GM12872 (cell line): Measurements from ENCODE around the gene SLC43A1.
A peak's percentile ranks its signal among the peaks of the same experiment; 100 is the strongest.

Experiments
- TF ChIP-seq, protein P1 (sequence below): IDR thresholded peaks from 3 replicates; pipeline ENCODE4 v1.5.1; 2011; ENCODE audit warnings: low read depth, mild to moderate bottlenecking, low read length, moderate library complexity; ENCODE audit not compliant: insufficient read depth

SLC43A1 gene

DNA sequence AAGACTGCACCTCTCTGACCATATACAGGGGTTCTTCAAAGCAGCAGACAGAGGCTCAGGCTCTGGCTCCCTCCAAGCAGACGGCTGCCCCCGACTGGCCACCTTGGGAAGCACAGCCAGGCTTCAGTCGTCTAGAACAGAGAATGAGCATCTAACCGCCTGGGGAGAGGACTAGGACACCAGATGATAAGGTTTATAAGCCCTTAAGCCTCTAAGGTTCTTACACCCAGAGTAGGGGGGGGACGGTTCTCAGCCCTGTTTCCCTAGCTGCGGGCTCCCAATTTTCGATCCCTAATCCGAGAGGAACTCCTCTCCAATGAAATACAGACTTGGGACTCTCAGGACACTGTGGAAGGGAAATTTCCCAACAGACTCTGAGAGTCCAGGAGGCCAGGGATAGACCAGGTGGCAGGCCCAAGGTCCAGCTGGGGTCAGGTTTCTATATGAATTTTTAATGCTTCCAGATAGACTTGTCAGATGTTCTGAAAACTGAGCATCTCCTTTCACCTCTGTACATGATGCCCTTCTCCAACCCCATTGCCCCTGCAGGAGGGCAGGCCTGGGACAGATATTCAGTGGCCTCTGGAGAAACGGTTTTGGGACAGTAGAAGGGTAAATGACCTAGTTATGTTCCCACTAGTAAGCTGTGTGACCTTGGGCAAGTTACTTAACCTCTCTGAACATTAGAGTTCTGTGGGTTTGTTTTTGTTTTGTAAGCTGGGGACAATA lies 34.9 kb downstream of the SLC43A1 start:
- TF ChIP-seq, protein P1, sequence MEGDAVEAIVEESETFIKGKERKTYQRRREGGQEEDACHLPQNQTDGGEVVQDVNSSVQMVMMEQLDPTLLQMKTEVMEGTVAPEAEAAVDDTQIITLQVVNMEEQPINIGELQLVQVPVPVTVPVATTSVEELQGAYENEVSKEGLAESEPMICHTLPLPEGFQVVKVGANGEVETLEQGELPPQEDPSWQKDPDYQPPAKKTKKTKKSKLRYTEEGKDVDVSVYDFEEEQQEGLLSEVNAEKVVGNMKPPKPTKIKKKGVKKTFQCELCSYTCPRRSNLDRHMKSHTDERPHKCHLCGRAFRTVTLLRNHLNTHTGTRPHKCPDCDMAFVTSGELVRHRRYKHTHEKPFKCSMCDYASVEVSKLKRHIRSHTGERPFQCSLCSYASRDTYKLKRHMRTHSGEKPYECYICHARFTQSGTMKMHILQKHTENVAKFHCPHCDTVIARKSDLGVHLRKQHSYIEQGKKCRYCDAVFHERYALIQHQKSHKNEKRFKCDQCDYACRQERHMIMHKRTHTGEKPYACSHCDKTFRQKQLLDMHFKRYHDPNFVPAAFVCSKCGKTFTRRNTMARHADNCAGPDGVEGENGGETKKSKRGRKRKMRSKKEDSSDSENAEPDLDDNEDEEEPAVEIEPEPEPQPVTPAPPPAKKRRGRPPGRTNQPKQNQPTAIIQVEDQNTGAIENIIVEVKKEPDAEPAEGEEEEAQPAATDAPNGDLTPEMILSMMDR = peak; percentile 88

DNA sequence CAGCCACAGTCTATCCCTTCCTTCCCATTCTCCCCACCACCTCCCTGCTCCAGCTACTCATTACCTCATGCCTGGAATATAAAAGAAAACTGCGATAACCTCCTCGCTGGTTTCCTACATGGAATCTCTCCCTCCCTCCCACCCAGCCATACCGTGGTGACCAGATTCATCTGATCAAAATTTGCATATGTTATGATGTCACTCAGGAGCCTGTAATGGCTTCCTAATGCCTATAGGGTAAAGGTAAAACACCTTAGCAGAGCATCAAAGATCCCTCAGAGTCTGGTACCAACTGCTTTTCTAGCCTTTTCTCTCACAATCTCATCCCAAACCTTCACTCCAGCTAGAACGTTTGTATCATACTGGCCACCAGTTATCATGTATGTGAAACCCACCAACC lies 35.6 kb downstream of the SLC43A1 start:
- TF ChIP-seq, protein P1 = no peak

DNA sequence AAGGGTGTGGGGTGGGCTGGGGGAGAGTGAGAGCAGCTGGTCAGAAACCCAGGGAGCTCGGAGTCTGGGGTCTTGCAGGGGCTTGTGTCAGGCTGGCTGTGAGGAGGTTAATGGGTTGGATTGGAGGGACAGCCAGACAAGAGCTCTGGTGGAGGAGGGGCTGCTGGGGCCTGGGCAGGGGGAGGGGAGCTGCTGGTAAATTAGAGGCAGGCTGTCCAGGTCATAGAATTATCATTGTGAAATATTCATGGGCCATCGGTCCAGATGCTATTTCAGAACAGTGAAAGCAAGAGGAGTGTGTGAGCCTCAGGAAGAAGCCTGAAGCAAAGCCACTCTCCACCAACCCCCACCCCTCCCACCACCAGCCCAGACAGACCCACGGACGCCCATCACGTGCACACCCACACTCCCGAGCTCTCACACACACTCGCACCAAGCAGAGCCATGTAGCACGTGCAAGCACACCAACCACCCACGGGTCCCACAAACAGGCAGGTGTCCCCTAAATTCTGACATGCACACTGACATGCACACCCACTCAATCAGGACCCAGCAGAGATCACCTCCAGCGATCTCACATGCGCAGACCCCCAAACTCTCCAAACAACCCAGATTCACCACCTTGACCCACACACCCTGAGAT lies 36.4 kb downstream of the SLC43A1 start:
- TF ChIP-seq, protein P1 = no peak

DNA sequence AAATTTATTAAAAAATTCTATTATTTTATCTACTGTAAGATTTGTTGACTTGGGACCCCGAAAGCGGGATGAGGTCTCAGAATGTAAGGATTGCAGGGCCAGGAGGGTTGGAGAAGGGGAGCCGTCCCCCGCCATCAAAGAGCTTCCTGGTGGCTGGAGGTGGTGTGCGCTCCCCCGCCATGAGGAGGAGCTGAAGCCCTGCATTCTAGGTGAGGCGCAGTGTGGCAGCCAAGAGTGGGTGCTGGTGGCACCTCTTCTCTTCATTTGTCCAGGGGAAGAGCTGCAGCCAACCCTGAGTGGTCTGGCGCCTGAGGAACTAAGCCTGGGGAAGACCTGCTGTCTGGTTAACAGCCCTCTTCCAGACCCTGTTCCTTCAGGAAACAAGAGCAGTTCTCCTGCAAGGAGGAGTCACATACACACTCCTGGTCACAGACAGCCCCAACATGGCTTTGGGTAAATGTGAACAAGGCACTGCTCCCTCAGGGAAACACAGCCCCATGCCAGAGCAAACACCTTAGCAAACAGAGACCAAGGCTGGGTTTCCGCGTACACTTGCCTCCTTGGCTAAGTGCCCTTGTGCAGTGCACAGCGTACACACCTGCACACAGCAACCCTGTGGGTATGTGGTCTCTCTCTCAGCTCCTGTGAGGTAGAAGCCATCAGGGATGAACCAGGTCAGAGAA lies 37.9 kb downstream of the SLC43A1 start:
- TF ChIP-seq, protein P1 = no peak; the same call in 2 of the 3 replicates

DNA sequence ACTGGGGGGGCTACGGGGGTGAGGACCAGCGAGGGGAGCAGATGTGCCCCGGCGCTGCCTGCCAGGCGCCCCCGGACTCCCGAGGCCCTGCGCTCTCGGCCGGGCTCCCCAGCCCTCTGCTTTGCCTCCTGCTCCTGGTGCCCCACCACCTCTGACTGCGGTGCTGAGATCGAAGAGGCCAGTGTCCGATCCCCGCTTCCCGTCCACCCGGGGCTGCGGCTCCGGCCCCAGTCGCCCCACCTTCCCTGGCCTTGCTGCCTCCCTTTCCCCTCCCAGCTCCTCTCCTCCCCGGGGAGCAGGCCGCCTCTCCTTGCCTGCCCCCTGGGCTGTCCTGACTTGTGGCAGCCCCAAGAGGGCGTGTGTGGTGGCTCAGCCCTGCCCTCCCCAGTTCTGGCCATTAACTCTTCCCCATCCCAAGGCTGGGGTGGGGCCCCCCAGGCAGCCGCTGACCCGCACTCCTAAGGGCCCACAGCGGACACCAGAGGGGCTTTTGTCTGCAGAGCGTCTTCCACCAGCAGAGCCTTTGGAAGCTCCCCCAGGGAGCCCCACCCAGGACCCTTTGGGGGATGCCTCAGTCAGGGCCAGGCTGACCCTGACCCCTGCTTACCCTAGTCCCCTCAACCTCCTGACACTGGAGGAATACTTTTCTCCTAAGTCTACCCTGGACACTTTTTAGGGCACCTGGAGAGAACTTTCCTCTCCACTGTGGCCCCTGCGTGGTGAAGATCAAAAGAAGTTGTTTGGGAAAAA lies 38.6 kb downstream of the SLC43A1 start:
- TF ChIP-seq, protein P1 = peak; percentile 71

DNA sequence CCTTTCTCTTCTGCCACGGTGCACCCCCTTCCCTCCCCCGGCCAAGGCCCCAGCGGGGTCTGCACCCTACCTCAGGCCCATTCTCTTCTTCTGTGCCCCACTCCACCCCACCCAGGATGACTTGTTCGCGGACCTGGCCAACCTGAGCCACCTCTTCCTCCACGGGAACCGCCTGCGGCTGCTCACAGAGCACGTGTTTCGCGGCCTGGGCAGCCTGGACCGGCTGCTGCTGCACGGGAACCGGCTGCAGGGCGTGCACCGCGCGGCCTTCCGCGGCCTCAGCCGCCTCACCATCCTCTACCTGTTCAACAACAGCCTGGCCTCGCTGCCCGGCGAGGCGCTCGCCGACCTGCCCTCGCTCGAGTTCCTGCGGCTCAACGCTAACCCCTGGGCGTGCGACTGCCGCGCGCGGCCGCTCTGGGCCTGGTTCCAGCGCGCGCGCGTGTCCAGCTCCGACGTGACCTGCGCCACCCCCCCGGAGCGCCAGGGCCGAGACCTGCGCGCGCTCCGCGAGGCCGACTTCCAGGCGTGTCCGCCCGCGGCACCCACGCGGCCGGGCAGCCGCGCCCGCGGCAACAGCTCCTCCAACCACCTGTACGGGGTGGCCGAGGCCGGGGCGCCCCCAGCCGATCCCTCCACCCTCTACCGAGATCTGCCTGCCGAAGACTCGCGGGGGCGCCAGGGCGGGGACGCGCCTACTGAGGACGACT lies 39.3 kb downstream of the SLC43A1 start:
- TF ChIP-seq, protein P1 = no peak

DNA sequence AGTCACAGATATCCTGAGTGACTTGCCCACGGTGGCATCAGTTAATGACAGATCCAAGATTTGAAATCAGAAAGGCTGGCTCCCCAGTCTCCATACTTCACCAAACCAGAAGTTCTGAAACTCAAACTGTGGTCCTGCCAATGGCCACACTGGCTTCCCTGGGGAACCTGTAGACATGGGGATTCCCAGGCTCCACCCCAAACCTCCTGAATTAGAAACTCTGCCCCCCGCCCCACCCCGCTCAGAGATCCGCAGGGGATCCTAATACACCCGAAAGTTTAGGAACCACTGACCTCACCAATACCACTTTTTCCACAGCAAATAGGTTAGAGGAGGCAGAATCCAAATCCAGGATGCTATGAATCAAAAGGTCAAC lies 39.8 kb downstream of the SLC43A1 start:
- TF ChIP-seq, protein P1 = no peak
